HG02943 (cell line): ENCODE measurements around the gene ZDHHC11.
"Not testable (repeated sequence)": the region's sequence is repeated elsewhere in the genome, so short reads cannot be mapped to it uniquely, and the experiment has no call there.

ENCODE experiments used
- ATAC-seq: cut with Tn5 transposase; IDR thresholded peaks from one replicate; pipeline ENCODE4 v1.9.1; 2021; ENCODE audit warnings: mild to moderate bottlenecking, low read depth, moderate library complexity; ENCODE audit not compliant: unreplicated experiment

Gene ZDHHC11

DNA sequence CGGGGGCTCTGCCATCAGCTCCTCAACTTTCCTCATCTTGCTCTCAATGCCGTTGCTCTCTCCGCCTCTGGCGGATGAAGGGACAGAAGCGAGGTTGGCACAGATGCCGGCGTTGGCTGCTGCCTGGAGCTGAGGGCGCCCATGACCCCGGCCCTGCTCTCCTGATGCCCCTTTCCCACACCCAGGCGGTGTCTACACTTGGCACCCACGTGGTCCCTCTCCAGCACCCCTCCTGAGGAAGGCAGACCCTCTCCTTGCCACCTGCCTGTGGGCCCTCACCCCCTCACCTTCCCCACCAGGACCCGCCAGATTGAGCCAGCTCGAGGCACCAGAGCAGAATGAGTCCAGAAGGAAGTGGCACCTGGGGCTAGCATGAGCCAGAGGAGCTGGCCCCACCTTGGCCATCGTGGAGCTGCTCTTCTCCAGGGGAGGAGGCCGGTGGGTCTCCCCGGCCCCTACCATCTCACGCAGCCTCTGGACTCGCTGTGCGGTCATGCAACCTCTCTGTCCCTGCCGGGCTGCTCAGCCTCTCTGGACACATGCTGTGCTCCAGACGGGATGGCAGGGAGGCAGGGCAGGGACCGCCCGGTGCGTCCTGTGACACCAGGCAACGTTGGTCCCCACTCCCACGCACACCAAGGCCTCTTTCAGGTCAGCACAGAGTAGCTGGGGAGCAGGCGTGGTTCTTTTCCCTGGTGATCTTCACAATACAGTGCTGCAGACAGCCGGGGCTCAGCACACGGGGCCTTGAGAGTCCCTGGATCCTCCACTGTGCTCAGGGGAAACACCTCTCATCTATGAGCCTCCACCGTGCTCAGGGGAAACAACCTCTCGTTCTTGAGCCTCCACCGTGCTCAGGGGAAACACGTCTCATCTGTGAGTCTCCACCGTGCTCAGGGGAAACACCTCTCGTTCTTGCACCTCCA lies 4.8 kb downstream of the ZDHHC11 start:
- ATAC-seq, result not testable (repeated sequence)

DNA sequence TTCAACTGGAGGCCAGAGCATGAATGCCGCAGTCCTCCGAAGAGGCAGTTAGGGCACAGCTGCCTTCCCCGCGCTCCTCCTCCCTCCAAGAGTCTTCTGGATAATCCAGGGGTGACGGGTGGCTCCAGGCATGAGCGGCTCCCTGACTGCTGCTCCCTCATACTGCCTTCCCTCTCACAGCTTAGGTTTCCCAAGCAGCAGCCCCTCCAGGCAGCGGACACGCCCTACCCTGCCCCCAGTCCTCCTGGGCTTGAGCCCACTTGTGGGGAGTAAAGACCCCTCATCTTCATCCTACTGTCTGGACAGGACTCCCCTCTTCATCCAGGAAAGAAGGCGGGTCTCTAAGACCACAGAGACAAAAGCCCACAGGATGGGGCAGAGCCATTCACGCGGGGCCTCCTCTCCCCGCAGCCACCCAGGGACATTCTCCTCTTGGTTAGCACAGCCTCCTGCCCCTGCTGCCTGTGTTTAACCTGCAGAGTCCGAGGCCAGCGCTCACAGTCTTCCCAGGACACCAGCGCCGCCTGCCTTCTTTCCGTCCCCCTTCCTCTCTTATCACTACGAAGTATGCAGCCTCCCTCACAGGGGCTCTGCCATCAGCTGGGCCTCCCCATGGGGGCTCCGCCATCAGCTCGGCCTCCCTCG lies 5.6 kb downstream of the ZDHHC11 start:
- ATAC-seq, result not testable (repeated sequence)

DNA sequence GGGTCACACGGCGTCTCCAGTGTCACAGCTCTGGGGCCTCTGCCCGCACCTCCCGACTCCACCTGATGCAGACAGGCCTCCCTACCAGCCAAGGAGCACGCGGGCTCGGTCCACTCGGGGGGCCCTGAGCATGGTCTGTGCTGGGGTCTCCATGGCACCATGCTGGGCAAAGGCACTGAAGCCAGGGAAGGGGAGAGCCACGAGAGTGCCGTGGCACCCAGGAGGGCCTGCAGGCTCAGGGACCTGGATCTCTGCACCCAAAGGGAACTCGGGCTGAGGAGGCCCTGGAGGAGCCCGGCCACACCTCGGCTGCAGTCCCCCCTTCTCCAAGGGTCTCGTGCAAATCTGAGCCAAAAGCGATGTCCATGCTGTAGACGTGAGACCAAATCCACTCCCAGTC lies 6.4 kb downstream of the ZDHHC11 start:
- not testable (repeated sequence) for ATAC-seq

DNA sequence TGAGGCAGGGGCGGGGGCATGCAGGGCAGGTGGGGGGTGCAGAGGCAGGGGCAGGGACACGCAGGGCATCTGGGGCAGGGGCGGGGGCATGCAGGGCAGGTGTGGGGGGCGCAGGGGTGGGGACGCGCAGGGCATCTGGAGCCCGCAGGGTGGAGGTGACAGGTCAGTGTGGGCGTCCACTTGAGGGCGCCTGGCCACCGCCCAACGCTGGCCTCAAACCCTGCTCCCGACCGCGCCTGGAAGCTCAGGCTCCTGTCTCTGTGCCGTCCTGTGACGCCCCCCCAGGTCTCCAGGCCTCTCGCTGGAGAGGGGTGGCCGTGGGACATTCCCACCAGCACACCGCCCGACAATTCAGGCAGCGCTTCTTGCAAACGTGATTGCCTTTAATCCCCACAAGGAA lies 6.9 kb downstream of the ZDHHC11 start:
- ATAC-seq, result not testable (repeated sequence)

DNA sequence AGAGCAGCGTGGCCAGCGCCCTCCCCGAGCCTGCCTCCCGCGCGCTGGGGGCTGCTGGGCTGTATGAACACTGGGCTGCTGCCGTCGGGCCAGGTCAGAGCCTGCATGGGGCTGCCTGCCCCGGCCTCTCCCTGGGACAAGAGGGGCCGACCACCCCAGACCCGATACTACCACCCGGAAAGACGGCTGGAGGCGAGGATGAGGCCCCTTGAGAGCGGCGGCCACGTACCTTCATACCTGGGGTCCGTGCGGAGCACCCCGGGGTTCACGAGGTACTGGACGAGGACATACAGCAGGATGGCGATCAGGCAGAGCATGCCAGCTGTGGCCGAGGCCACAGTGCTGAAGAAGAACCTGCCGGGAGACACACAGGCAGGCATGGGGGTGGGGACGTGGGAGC lies 7.4 kb downstream of the ZDHHC11 start:
- not testable (repeated sequence) for ATAC-seq

DNA sequence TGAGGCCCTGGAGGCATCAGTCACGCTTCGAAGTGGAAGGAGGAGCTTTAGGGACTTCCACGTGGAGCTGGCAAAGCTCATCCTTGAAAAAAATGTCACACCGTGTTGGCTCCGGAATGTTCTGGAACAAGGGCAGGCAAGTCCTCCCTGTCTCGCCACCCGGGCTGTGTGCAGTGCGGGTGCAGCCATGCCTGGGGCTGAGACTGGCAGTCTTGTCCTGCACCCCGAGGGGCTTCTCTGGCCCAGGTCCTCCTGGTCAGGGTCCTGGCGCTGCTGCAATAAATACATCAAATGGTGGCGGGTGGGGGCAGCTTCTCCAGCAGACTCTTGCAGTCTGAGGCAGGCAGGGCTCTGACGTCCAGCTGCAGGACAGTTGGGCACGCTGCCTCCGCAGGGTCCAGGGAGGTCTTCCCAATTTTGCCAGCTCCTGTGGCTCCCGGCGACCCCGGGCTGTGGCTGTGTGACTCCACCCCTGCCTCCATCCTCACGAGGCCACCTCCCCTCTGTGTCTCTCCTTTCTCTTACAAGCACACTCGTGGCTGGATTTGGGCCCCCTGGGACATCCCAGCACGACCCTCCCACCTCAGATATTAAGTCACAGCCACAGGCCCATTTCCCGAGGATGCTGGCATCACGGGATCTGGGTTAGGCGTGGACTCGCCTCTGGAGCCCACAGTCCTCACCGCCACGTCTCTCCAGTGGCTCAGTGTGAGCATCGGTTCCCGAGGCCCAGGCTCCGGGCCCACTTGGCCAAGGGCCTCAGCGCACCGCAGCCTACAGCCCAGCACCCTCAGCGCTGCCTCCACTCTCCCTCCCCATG lies 8.2 kb downstream of the ZDHHC11 start:
- ATAC-seq, result not testable (repeated sequence)

DNA sequence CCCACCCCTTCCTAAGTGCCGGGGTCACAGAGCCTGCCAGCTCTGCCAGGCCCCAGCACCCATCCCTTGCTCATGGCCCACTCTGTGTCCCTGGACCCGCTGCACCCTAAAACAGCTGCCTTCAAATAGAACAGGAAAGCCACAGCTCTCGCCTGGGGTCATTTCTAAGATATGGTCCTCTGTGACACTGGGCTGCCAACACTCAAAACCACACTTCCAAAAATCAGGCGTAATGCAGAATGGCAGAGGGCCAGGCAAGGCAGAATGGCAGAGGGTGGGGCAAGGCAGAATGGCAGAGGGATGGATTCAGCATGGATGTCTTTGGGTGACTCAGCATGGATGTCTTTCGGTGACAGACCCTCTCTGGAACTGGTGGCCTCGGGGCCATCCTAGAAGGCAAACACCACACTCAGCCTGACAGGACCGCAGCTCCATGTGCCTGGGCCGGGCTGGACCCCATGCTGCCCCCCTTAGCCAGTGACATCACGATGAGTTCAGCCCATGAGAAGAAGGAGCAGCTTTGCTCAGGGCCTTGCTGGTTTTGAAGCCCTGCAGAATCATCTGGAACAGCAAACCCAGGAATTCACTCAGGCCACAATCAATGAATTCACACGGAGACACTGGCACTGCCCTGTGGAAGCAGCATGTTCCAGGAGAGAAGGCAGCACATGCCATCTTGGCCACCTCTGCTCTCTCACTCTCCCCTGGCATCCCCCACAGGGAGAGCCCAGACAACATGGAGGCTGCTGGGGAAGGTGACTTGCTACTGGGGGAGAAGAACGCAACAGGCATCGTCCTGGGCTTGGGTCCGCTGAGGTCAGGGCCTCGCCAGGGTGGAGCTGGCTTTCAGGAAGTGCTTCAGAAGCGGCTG lies 9.0 kb downstream of the ZDHHC11 start:
- ATAC-seq, result not testable (repeated sequence)

DNA sequence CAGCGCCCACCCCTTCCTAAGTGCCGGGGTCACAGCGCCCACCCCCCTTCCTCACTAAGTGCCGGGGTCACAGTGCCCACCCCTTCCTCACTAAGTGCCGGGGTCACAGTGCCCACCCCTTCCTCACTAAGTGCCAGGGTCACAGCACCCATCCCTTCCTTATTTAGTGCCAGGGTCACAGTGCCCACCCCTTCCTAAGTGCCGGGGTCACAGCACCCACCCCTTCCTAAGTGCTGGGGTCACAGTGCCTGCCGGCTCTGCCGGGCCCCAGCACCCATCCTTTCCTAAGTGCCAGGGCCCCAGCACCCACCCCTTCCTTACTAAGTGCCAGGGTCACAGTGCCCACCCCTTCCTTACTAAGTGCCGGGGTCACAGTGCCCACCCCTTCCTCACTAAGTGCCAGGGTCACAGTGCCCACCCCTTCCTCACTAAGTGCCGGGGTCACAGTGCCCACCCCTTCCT lies 9.8 kb downstream of the ZDHHC11 start:
- ATAC-seq, result not testable (repeated sequence)

DNA sequence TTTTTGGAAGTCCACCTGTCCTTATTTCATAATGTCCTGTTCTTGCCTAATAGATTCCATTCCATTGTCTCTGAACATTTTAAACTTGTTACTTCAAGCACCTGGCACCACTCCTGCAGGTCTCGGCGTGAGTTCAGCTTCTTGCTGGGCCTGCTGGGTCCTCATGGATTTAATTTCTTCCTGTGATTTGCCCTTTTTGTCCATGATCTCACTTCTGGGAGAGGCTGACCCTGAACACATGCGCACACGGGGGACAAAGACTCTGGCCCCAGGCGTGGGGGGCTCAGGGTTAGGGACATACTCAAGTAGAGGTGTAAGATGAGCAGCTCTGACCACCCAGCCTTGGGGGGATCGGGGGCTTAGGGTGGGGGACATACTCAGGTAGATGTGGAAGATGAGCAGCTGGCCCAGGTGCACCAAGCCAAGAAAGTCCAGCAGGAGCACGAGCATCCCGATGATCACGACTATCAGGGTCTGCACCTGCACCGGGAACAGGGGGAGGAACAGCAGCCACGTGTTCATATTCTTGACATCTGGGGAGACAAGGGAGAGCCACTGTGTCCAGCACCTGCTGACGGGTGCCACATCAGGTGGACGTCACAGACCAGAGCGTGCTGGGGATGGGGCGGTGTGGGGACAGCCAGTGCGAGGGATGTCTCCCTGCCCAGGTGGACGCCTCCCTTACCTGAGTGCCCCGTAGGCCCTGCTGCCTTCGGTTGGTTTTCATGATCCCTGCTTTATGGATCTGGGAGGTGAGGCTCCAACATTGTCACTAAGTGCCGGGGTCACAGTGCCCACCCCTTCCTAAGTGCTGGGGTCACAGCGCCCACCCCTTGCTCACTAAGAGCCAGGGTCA lies 10.4 kb downstream of the ZDHHC11 start:
- ATAC-seq, result not testable (repeated sequence)

DNA sequence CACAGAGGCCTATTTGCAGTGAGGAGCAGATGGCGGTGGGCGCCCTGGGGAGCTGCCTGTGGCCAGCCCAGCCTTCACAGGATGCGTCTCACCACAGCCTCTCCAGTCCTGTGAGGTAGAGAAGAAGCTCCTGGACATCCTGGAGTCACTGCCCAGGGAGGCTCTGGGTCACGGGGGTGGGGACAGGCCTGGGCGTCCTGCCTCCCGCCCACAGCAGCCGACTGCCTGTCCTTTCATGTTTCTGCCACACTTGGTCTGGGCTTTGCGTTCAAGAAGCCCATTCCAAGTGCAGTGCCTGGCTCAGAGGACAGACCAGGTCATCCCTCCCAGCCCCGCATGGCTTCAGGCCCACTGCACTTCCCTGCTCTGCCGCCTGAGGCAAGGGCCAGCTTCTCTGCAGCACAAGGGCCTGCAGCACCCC lies 12.3 kb downstream of the ZDHHC11 start:
- ATAC-seq, result not testable (repeated sequence)

DNA sequence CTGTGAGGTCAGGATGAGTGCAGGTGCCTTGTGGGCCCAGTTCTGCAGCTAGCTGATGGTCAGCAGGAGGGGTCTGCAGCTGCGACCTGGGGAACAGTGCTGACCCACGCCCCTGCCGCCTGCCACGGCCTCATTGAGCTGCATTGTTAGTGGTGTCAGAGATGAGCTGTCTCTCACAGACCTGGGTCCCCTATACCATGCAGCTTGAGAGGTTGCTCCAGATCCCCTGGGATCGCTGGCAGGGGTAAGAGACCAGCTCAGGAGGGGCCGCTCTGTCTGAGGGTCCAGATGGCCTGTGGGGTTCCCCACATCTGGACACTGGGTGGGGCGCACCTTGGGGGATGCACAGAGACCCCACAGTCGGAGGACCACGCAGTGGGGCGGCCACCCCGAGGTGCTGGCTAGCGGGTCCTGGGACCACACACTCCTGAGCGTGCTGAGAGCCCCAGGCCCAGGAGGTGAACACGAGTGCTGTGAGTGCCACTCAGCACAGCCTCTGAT lies 13.1 kb downstream of the ZDHHC11 start:
- ATAC-seq, result not testable (repeated sequence)

DNA sequence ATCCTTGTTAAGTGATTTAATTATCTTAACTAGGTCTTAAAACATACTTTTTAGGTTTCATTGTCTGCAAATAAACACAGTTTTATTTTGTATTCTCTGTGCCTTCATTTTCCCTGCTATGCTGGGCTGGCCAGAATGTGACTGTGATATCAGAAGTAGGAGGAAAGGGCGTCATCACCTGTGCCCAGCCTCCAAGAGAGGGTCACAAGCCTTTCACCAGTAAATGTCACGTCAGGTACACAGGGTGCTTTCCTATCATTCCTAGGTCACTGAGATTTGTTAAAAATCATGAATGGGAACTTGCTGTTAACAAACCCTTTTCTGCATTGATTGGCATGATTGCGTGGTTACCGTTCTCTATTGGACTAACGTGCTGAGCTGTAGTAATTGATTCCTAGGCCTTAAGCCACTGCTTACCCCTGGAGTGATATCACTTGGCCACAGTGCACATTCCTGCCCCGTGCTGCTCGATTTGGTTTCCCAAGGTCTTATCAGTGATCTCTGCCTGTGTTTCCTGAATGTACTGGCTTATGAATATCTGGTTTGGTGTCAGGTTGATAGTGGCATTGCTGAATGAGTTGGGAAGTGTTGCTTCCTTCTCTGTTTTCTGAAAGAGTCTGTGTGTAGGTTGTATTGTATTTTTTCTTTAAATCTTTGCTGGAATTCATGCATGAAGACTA lies 14.7 kb downstream of the ZDHHC11 start:
- not testable (repeated sequence) for ATAC-seq

DNA sequence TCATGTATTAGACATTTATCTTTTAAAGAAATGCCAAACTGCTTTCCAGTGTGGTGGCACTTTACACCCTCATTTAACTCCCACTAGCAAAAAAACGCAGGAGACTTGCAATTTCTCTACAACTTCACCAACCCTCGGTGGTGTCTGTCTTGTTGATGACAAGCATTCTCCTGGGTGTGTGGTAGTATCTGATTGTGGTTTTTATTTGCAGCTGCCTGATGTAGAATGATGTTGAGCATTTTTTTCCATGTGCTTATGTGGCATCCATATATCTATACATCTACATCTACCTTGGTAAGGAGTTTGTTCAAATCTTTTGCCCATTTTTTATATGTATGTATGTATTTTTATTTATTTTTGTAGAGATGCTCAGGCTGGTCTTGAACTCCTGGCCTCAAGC lies 16.8 kb downstream of the ZDHHC11 start:
- ATAC-seq, result not testable (repeated sequence)

DNA sequence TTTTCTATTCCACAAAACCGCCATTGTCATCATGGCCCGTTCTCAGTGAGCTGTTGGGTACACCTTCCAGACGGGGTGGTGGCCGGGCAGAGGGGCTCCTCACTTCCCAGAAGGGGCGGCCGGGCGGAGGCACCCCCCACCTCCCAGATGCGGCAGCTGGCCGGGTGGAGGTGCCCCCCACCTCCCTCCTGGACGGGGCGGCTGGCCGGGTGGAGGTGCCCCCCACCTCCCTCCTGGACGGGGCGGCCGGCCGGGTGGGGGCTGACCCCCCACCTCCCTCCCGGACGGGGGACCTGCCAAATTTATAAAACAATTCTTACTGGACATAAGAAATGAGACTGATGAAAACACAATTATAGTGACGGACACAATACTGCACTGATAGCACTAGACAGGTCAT lies 22.6 kb downstream of the ZDHHC11 start:
- ATAC-seq, result not testable (repeated sequence)

DNA sequence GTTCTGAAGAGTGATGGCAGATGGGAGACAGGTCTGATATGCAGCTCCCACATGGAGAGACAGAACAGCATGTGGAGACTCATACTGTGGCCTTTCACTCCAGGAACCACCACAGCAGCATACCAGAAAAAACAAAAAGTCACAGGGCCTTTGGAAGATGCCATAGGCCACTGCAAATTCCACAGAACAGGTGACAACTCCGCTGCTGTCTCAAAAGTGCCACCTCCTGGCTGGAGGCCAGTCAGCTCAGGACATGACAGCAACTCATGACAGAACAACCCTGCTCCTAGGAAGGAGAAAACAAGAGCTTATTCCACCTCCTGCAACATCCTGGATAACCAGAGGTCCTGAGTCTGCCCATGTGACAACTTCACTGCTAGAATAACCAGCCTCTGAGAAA lies 25.2 kb downstream of the ZDHHC11 start:
- ATAC-seq, result not testable (repeated sequence)

DNA sequence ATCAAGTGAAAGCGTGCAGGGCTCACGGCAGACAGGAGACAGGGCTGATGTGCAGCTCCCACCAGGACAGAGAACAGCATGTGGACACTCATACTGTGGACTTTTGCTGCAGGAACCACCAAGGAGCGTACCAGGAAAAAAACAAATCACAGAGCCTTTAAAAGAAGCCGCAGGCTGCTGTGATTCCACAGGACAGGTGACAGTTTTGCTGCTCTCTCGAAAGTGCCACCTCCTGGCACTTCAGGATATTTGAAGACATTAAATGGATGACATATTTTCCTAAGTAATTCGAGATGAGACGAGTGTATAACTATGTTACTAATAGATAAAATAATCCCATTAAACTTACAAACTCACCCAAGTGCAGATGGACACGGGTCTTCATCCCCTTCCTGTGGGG lies 29.3 kb downstream of the ZDHHC11 start:
- no peak for ATAC-seq

DNA sequence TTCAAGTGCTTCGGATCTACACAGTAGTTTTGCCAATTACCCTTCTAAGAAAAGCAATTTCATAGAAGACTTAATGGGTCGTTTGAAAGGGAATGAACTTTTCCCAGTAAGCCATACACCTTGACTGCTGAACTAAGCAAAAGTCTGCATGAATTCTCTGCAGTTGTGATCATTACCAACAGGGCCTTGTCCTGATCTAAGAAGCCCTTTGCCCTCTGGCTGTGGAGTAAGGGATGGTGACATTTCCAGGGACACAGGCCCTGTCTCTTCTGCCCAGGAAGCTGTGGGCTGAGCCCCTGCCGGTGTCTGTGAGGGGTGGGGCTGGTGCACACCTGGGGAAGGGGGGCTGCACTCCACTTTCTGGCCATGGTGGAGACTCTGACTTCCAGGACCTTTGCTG lies 30.5 kb downstream of the ZDHHC11 start:
- ATAC-seq, result no peak

DNA sequence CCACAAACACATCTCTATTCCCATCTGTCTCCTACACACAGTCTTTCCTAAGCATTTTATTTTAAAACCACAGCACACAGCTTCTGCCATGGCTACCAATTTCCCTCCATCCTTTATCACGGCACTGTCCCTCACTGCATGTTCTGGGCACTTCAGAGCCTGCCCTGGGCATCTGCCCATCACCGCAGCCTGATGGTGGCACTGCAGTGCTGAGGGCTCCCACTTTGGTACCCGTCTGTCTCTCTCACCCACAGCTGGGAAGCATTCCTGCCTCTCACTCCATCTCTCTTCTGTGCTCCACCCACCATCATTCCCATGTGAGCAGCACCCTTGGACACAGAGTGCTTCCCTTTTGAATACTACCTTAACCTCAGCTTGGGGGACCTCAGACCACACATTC lies 31.7 kb downstream of the ZDHHC11 start:
- no peak for ATAC-seq
